Suppressor macrophage (primary cell): ENCODE data around the gene DIAPH3.
"Not testable (repeated sequence)": the region's sequence is repeated elsewhere in the genome, so short reads cannot be mapped to it uniquely, and the experiment has no call there.

Experiments
- DNase-seq, 4 experiments: peaks; one replicate each; pipeline ENCODE4 v3.0.0-alpha.2; 2020 to 2022
- total RNA-seq, 17 experiments: gene quantifications; one replicate each; lab custom pipeline; 2026; ENCODE audit warnings: mixed read lengths in 6 of 17, inconsistent platforms in 3 of 17; lab: John Stamatoyannopoulos, UW

DIAPH3 gene, protein sequence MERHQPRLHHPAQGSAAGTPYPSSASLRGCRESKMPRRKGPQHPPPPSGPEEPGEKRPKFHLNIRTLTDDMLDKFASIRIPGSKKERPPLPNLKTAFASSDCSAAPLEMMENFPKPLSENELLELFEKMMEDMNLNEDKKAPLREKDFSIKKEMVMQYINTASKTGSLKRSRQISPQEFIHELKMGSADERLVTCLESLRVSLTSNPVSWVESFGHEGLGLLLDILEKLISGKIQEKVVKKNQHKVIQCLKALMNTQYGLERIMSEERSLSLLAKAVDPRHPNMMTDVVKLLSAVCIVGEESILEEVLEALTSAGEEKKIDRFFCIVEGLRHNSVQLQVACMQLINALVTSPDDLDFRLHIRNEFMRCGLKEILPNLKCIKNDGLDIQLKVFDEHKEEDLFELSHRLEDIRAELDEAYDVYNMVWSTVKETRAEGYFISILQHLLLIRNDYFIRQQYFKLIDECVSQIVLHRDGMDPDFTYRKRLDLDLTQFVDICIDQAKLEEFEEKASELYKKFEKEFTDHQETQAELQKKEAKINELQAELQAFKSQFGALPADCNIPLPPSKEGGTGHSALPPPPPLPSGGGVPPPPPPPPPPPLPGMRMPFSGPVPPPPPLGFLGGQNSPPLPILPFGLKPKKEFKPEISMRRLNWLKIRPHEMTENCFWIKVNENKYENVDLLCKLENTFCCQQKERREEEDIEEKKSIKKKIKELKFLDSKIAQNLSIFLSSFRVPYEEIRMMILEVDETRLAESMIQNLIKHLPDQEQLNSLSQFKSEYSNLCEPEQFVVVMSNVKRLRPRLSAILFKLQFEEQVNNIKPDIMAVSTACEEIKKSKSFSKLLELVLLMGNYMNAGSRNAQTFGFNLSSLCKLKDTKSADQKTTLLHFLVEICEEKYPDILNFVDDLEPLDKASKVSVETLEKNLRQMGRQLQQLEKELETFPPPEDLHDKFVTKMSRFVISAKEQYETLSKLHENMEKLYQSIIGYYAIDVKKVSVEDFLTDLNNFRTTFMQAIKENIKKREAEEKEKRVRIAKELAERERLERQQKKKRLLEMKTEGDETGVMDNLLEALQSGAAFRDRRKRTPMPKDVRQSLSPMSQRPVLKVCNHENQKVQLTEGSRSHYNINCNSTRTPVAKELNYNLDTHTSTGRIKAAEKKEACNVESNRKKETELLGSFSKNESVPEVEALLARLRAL
- total RNA-seq, result 2.8 to 22.5 (median 10.9) reads per million in 17 experiments

DNA sequence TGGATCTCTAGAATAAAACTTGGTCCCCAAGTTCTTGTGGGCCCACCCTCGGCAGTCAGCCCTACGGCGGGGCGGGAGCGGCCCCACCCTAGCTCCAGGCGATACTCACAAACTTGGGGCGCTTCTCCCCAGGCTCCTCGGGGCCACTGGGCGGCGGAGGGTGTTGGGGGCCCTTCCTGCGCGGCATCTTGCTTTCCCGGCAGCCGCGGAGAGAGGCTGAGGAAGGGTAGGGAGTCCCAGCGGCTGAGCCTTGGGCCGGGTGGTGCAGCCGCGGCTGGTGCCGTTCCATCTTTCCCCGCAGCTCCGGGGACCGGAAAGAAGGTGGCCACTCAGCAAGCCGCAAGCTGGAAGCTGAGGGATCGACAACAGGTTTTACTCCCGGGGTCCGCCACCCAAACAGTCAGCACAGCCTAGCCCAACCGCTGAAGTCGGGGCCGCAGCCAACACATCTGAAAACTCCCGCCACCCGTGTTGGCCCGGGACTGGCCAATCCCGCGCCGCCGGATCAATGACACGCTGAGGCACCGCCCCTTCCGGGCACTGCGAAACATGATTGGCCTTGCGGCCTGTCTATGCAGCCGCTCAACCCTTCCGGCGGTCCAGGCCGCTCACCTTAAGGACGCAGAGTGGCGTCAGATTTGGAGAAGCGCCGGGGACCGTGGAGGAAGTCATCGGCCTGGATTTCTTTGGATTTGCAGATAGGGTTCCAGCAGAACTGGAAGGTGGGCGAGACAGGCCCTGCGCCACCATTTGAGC lies at the start of gene DIAPH3:
DIAPH3 (minus strand) TSS at position 451 of the 756 bp plus-strand sequence; CDS start at position 289, 162 bp downstream.
- DNase-seq, result peak; percentile 96 to 98 (median 98)

DNA sequence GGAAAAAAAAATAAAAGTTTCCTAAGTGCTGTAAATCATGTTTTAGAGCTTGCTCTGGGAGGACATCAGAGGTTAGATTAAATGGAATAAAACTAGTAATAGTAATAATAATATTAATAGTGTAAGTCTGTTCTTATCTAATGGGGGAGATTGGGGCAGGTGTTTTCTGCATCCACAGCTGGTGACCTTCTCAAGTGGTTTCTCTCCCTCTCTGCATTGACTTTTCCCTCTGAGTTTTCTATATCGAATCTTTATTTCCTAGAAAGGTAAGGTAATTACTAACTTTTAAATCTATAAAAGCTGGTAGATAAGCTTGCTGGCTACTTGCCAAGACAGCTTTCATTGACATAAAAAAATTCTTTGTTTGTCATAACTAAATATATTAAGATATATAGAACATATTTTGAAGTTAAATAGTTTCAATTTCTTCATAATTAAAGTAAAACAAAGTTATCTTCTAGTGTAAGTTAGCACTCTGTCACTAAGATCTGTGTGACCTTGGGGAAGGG lies 49.6 kb upstream of the DIAPH3 start:
- DNase-seq, result no peak

DNA sequence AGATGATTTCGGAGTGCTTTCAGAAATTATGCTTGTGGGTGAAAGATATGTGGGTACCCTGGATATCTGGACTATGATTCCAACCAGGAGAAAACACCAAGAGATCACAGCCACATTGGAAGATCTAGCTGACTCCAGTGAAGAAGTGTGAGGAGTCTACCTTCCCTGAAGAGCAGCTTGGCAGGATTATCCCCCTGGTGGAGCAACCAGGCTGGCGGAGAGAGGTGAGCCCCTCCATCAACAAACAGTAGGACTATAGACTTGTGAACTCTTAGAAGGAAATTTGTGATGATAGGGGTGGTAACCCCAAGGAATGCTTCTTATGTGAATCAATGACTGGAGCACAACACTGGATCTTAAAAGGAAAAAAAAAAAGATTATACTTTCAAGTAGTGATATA lies 47.8 kb upstream of the DIAPH3 start:
- no peak for DNase-seq

DNA sequence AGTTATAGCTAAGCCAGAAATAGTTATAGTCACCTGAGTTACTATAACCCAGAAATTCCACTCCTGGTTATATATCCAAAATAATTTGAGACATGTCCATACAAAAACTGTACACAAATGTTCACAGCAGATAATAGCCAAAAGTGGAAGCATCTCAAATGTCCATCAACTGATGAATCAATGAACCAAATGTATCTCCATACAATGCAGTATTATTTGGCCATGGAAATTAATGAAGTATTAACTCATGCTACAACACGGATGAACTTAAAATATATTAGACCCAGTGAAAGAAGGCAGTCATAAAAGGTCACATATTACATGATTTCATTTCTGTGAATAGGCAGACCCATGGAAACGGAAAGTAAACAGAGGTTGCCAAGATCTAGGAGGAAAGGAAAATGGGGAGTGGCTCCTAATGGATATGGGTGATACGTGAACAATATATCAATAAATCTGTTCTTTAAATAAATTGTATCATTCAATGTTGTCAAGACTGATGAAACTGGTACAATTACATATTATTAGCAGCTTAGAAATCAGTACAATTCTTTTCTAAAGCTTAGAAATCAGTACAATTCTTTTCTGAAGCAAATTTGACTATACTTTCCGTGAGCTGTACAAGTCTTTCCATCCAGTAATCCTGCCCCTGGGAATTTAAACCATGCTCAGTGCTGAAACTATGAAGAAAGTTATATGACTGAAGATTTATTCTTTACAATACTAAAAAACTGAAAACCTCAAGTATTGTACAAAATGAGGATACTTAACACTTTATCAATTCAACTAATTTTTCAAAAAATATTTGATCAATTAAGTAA lies 47.0 kb upstream of the DIAPH3 start:
- DNase-seq, result no peak

DNA sequence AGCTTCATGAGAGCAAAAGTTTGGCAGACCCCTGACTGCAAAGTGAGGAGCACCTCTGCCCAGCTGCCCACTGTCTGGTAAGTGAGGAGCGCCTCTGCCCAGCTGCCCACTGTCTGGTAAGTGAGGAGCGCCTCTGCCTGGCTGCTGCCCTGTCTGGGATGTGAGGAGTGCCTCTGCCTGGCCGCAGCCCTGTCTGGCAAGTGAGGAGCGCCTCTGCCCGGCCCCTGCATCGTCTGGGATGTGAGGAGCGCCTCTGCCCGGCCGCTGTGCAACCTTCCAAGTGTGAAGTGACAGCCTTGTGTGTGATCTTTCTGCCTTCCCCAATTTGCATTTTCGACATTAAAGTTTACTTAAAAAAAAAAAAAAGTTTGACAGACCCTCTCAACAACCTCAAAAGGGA lies 41.8 kb upstream of the DIAPH3 start:
- not testable (repeated sequence) for DNase-seq

DNA sequence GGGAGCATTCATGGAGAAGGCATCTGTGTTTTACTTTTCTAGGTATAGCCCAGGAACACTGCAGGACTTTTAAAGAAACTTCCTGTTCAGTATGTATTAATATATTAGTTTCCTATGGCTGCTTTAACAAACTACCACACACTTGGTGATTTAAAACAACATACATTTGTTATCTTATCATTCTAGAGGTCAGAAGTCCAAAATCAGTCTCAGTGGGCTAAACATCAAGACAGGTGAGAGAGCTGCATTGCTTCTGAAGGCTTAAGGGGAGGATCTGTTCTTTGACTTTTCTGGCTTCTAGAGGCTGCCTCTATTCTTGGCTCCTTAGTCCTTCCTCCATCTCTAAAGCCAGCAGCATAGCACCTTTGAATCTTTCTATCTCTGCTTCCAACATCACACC lies 37.6 kb upstream of the DIAPH3 start:
- DNase-seq, result no peak

DNA sequence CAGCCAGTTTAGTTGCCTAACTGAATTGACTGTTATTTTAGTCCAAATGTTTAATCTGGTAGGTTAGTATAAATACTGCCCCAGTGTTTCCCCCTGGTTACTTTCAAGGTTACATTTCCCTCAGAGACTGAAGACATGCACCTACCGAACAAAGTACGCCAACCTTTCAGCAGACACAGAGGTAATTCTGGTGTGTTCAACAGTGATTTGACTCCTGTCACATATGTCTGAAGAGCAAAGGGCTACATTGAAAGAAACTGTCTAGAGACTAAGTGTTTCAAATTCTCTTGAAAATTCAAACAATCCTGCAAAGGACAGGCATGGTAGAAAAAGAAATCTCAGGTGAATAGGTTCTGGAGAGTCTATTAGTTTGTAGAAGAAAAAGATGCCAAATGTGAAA lies 32.2 kb upstream of the DIAPH3 start:
- not testable (repeated sequence) for DNase-seq

DNA sequence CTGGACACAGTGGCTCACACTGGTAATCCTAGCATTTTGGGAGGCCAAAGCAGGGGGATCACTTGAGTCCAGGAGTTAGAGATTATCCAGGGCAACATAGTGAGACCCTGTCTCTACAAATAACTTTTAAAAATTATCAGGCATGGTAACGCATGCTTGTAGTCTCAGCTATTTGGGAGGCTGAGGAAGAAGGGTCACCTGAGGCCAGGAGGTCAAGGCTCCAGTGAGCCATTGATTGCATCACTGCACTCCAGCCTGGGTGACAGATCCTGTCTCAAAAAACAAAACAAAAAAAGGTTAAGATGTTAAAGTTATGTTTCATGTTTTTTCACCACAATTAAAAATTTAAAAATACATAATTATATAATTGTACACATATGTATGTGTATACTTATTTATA lies 19.2 kb upstream of the DIAPH3 start:
- DNase-seq, result no peak

DNA sequence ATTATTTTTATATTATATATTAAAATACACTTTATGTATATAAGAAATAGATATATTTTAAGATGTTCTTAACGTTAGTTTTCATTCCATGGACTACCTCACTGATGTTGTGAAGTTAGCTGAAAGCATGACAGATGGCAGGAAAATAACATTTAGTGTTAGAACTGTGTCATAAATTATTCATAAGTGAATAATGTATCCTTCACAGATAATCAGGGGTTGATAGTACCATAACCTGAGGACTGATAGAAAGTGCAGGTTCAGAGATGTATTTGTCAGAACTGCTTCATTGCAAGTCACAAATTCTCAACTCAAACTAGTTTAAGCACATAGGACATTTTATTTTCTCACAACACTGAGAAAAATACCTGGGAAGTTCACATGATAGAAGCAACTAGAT lies 14.6 kb upstream of the DIAPH3 start:
- DNase-seq, result no peak

DNA sequence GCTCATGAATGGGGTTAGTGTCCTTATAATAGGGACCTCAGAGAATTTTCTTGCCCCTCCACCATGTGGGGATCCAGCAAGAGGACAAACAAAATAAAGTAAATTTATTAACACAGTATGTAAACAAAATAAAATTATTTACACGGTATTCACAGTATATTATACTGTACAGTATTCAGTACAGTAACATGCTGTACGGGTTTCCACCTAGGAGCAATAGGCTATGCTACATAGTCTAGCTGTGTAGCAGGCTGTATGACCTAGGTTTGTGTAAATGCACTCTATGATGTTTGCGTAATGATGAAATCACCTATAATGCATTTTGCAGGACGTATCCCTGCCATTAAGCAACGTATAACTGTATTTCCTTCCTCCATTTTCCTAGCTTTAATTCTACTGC lies 11.8 kb upstream of the DIAPH3 start:
- DNase-seq, result no peak

DNA sequence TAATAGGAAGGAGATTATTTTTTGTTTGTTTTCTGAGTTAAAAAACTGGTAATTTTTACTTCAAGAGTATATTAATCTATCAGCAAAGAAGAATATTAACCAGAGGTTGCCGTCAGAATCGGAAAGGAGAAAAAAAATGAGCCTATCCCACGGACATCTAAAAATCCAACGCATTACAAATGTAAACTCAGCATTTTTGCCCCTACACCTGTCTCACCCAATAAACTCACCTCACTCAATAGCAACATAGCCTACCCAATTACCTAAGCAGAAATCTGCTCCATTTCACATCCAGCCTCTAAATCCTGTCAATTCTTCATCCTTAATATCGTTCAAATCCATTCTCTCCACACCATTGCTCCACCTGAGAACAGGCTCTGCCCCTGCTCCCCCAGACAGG lies 10.4 kb upstream of the DIAPH3 start:
- DNase-seq, result no peak

DNA sequence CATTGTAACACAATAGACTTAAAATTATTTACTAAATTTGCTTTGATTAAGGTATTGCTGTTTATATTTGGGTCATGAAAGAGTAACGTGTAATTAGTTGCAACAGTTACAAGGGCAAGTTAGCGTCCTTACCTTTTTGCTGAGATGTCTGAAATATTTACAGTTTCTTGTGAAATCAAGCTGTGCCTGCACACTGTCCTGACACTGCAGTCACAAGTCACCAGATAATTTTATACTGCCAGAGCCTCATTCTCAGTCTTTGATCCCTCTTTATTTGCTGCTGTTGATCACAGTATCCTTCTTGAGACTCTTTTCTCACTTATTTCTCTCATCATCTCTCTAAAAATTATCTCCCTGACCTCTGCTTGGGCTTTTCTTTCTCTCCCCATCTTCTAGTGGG lies 8.4 kb upstream of the DIAPH3 start:
- DNase-seq, result no peak

DNA sequence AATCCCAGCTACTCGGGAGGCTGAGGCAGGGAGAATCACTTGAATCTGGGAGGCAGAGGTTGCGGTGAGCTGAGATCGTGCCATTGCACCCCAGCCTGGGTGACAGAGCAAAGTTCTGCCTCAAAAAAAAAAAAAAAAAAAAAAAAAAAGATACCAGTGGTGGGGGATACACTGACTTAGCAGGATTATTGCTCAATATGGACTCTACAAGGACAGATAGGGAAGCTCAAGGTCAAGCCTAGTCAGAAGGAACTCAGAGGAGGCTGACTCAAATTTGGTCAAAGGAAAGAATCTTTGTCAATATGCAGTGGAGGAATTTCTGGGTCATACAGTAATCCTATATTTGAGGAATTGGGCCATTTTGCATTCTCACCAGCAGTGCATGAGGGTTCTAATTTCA lies 6.7 kb upstream of the DIAPH3 start:
- peak in 1 of 4 experiments; percentile 18 for DNase-seq

DNA sequence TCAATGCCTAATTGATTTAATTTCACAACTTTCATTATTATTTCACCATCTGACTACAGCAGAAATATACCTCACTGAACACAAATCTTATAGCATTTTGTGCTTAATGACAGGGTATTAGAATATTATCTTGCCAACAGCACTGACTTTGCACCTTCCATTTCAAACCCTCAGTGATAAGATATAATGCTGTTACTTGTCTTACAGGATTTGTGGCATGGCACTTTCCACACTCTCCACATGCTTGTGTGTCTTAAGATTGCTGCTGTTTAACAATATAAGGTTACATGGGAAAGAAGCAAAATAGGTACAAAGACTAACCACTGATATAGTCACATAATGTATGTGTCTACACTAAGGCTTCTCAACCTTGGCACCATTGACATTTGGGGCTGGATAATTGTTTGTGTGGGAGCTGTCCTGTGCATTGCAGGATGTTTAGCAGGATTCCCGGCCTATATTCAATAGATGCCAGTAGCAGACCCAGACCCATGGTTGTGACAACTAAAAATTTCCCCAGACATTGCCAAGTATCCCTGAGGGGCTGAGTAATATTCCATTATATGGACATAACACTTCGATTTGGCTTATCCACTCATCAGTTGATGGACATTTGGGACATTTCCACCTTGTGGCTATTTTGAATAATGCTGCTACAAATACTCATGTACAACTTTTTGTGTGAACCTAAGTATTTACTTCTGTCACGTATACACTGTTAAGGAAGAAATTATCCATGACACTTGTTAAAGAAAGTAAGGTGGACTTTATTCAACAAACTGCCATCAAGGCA lies 5.7 kb upstream of the DIAPH3 start:
- no peak for DNase-seq

DNA sequence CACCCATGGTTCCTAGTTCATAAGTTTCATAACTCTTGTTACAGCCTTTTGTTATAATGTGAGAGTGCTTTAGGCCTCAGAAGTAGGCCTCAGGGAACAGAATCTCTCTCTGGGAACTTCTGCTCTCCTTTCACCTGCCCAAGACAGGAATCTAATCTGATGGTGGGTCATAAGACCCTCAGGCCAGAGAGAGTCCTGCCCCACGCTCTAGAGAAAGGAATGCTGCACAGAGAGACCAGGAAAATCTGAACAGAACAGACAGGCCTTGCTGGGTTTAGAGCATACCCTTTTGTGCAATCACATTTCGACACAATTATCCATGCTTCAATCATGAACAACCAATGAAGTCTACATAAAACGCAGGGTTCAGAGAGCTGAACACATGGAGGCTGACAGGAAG lies 3.4 kb upstream of the DIAPH3 start:
- no peak for DNase-seq

DNA sequence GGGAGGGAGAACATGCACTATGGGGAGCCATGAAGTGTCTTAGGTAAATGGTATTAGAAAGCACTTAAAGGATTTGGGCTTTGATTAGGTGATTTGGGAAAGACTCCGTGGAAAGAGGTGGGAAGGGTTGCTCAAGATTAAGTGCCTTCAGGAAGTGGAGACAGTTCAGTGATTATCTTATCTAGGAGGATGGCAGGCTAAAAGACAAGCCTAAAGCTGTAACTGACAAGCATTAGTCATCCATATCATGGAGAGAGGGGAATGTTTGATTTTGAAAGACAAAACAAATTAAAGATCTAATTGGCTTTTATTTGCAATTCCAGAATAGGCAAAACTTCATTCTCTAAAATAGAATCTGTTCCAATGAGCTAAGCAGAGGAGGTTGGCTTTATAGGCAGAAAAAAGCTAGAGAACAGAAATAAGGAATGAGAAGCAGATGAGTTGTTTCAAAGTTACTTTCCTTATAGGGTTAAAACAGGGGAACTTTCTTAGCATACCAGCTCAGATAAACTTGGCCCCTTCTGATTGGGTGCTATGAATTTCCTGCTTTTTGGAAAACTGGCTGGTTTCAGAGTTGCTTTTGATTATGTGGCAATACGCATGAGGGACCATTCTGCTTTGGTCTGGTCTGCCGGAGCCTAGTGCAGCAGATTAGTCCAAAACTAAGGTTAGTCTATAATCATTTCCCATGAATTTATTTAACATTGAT lies 1.8 kb upstream of the DIAPH3 start:
- DNase-seq, result no peak

DNA sequence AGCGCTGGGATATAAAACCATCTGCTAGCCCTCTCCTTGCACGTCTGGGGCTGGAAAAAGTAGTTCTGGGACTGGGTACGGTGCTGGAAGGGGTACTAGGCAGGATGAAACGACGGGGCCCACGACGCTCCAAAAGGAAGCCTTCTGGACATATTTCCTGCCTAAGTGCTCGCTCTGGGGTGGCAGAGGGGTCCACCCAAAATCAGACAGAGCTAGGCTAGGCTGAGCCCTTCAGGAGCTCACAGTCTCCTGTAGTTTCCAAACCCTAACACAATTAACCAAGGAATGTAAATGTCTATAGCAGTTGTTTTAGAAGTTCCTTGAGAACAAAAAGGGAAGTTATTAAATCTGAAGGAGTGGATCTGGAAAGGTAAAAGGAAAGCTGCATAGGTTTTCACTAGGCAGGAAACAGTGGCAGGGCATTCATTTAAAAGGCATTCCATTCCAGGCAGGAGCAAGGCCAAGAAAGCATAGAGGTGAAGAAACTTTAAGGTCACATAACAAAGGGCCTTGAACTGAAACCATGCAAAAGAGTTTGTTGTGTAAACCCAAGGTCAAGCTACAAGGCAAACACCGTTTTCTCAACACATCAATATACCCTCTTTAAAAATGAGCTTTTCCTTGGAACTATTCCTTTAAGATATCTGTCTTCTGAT lies 634 bp upstream of the DIAPH3 start:
- no peak for DNase-seq

DNA sequence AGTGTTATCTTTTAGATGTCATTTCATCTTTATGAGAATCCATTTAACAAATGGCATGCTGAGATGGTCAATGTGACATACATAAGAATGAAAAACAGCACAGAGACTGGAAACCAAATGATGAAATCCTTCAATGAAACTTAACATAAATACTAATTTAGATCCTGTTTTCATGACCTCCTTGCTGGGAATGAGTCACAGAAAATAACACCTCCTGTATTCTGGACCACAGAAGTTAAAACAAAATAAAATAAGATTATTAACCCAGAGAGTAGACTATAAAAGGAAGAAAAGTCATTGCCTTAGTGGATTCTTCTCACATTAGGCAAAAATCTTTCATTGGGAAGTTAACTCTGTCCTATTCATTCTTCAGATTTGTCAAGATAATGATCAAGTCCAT lies 1.6 kb downstream of the DIAPH3 start:
- DNase-seq, result no peak

DNA sequence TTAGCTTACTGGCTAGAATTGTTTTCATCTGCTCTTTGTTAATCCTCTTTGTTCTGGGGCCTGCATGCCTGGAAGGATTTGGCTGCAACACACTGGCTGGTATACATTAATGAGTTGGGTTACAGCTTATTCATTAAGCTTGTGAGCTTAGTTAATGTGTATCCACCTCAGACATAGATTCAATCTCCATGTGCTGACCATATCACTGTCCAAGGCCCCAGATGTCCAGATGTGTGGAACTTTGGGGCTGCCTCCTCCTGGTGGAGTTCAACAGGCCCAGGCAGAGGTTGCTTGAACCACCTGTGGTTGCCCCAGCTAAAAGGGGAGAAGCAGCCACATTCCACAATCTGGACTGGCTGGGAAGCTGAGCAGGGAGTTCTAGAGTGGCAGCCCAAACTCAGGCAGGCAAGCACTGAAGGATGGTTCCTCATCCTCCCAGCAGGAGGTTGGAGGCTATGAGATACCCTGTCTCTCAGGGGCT lies 5.4 kb downstream of the DIAPH3 start:
- DNase-seq, result no peak
